WERI-Rb-1 (cell line): Measurements from ENCODE around the gene SEC22A.
A peak's percentile ranks its signal among the peaks of the same experiment; 100 is the strongest.
"Not testable (repeated sequence)": the region's sequence is repeated elsewhere in the genome, so short reads cannot be mapped to it uniquely, and the experiment has no call there.

ENCODE experiments used
- DNase-seq: peaks from one replicate; pipeline ENCODE4 v3.0.0-alpha.2; 2020
- H3K27ac ChIP-seq: fragments of 250-450 bp; sonication (Bioruptor Pico); 2 replicates; pipeline ENCODE4 v1.5.1; 2020; ENCODE audit warnings: mild to moderate bottlenecking, moderate library complexity
- H3K27me3 ChIP-seq: fragments of 250-450 bp; sonication (Bioruptor Pico); 2 replicates; pipeline ENCODE4 v1.5.1; 2021; ENCODE audit warnings: mild to moderate bottlenecking, low read depth, moderate library complexity; ENCODE audit not compliant: insufficient read depth, severe bottlenecking
- H3K36me3 ChIP-seq: fragments of 250-450 bp; sonication (Bioruptor Pico); 2 replicates; pipeline ENCODE4 v1.5.1; 2020; ENCODE audit warnings: mild to moderate bottlenecking, moderate library complexity
- H3K4me3 ChIP-seq: 2 replicates; pipeline ENCODE4 v1.5.1; 2011; ENCODE audit warnings: low read depth, mild to moderate bottlenecking, control low read depth, low read length
- H3K9me3 ChIP-seq: fragments of 250-450 bp; sonication (Bioruptor Pico); 2 replicates; pipeline ENCODE4 v1.5.1; 2021; ENCODE audit warnings: mild to moderate bottlenecking, moderate library complexity; ENCODE audit not compliant: severe bottlenecking
- TF ChIP-seq, protein P1 (sequence below): IDR thresholded peaks from 2 replicates; pipeline ENCODE4 v1.5.1; 2011; ENCODE audit warnings: low read depth, mild to moderate bottlenecking, control low read depth, inconsistent platforms, low read length

The SEC22A gene

GRCh38 chr3:123193448-123194101, 8.2 kb upstream of the SEC22A start:
- Histone ChIP-seq H3K36me3 (no peaks in the 10 kb centered on the region), H3K9me3 (no peaks in the 10 kb centered on the region), H3K27me3 (no peaks in the 10 kb centered on the region), H3K4me3 (no peak overlapping the region), H3K27ac (no peak overlapping the region)
- TF ChIP-seq, protein P1, sequence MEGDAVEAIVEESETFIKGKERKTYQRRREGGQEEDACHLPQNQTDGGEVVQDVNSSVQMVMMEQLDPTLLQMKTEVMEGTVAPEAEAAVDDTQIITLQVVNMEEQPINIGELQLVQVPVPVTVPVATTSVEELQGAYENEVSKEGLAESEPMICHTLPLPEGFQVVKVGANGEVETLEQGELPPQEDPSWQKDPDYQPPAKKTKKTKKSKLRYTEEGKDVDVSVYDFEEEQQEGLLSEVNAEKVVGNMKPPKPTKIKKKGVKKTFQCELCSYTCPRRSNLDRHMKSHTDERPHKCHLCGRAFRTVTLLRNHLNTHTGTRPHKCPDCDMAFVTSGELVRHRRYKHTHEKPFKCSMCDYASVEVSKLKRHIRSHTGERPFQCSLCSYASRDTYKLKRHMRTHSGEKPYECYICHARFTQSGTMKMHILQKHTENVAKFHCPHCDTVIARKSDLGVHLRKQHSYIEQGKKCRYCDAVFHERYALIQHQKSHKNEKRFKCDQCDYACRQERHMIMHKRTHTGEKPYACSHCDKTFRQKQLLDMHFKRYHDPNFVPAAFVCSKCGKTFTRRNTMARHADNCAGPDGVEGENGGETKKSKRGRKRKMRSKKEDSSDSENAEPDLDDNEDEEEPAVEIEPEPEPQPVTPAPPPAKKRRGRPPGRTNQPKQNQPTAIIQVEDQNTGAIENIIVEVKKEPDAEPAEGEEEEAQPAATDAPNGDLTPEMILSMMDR: no peak
- no peak for DNase-seq

- no peaks in the 10 kb centered on the region for H3K36me3 ChIP-seq
- no peaks in the 10 kb centered on the region for H3K9me3 ChIP-seq
- peak; percentile 58 for DNase-seq
- TF ChIP-seq, protein P1: peak; percentile 59
- H3K27ac ChIP-seq: no peak overlapping the region
- H3K27me3 ChIP-seq: no peaks in the 10 kb centered on the region
- no peak overlapping the region for H3K4me3 ChIP-seq
Observed at GRCh38 chr3:123194552-123194951, 7.2 kb upstream of the SEC22A start.

DNA sequence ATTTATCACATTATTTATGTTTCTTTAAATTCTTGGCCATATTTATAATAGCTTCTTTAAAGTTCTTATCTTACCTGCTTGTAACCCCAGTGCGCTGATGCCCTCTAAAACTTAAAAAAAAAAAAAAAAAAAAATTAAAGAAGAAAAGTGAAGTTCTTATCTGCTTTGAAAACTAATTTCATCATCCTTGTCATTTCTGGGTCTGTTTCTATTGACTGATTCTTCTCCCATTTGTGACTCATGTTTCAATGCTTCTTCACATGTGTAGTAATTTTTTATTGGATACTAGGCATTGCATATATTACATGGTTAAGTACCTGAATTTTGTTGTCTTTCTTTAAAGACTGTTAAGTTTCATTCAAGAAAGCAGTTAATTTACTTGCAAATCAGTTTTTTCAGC, 3.4 kb upstream of the SEC22A start:
- DNase-seq: no peak
- no peak overlapping the region for H3K27ac ChIP-seq
- TF ChIP-seq, protein P1: no peak
- H3K27me3 ChIP-seq: no peaks in the 10 kb centered on the region
- H3K4me3 ChIP-seq: no peak overlapping the region
- H3K9me3 ChIP-seq: no peaks in the 10 kb centered on the region
- no peaks in the 10 kb centered on the region for H3K36me3 ChIP-seq

GRCh38 chr3:123201223-123201556, 553 bp upstream of the SEC22A start:
- H3K9me3 ChIP-seq: no peaks in the 10 kb centered on the region
- H3K27me3 ChIP-seq: no peaks in the 10 kb centered on the region
- no peak for DNase-seq
- H3K4me3 ChIP-seq: peak overlapping the region; percentile 91
- peak overlapping the region; percentile 84 for H3K27ac ChIP-seq
- TF ChIP-seq, protein P1: no peak
- no peaks in the 10 kb centered on the region for H3K36me3 ChIP-seq

DNA sequence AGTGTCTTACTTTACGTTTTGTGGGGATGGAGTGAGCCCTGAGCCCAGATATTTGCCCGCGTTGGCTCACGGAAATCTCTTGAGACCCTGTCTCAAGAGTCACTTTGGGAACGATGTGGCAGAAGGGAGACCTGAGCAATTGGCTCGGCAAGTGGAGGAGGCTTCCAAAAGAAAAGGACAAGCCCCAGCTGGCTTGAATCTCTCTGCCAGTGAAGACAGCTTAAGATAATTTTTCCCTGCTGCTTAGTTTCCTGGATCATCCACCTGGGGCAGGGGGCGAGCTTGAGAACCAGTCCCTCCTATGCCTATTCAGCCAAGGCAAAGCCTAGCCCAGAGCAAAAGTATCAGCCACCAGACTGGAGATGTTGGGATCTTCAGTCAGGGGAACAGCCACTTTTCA, 708 bp downstream of the SEC22A start:
- TF ChIP-seq, protein P1: 0 out of 2 replicates have a peak, but pooled peaks have one; percentile 4
- Histone ChIP-seq H3K27me3 (no peaks in the 10 kb centered on the region), H3K36me3 (no peaks in the 10 kb centered on the region), H3K9me3 (no peaks in the 10 kb centered on the region), H3K27ac (peak overlapping the region; percentile 84), H3K4me3 (peak overlapping the region; percentile 91)
- peak; percentile 48 for DNase-seq

DNA sequence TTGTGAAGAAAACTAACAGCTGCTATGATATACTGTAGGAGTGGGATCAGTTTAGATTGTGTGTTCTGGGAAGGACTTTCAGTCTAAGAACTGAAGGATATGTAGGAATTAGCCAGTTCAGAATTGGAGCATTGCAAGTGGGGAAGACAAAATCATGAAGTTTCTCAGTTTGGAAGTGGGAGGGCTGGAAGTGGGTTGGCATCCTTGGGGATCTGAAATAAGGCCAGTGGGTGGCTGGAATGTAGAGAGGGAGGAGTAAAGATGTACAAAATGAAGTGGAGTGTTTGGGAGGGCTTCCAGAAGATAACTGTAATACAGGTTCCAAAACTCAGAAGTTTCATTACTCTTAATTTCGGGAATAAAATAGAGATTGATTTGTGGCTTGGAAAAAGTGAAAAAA, 17.2 kb downstream of the SEC22A start:
- H3K27me3 ChIP-seq: no peaks in the 10 kb centered on the region
- H3K9me3 ChIP-seq: no peaks in the 10 kb centered on the region
- no peak overlapping the region for H3K4me3 ChIP-seq
- TF ChIP-seq, protein P1: no peak
- peaks cover 10% of the 10 kb centered on the region for H3K36me3 ChIP-seq
- no peak for DNase-seq
- no peak overlapping the region for H3K27ac ChIP-seq

GRCh38 chr3:123221369-123221768, 19.6 kb downstream of the SEC22A start:
- H3K4me3 ChIP-seq, H3K27me3 ChIP-seq, DNase-seq, H3K27ac ChIP-seq, H3K9me3 ChIP-seq: not testable (repeated sequence)
- peaks cover 19% of the 10 kb centered on the region for H3K36me3 ChIP-seq
